Measurements from ENCODE around the gene VIT. TPM values are rescaled to one million over a fixed set of nuclear protein-coding genes. Genes with fewer than 3 reads are reported as not detected.

VIT gene
- total RNA-seq, 1 donor from 2014 or later = not detected

Other genes with a start within 250 kb of the VIT start
- 51.9 and 70.7 TPM in 2 replicates for gene FEZ2, start 98.5 kb upstream of the VIT start, total RNA-seq (ENCODE audit: low replicate concordance)